Left lung (tissue), 10 donors: ENCODE measurements around the gene C1QTNF12. TPM values are rescaled to one million over a fixed set of nuclear protein-coding genes. Genes with fewer than 3 reads are reported as not detected.
A peak's percentile ranks its signal among the peaks of the same experiment; 100 is the strongest.
"Not testable (repeated sequence)": the region's sequence is repeated elsewhere in the genome, so short reads cannot be mapped to it uniquely, and the experiment has no call there.

ENCODE experiments used
- ATAC-seq: fragments of 200-7000 bp; cut with Tn5 transposase; one replicate; pipeline ENCODE4 v1.9.1; 2020; ENCODE audit warnings: moderate library complexity
- DNase-seq, 4 donors: peaks; one replicate each; pipeline ENCODE4 v3.0.0-alpha.2; 2013 to 2020
- H3K27ac ChIP-seq, 2 donors: fragments of 200-600 bp; sonication (generic) in 1 of 2; one replicate each; pipeline versions ENCODE4 v1.5.0 to v1.8.0; 2020 to 2021
- H3K27me3 ChIP-seq, 2 donors: fragments of 200-600 bp; sonication (generic) in 1 of 2; one replicate each; pipeline versions ENCODE4 v1.5.0 to v1.8.0; 2020 to 2021
- H3K36me3 ChIP-seq, 2 donors: fragments of 200-600 bp; sonication (generic) in 1 of 2; one replicate each; pipeline versions ENCODE4 v1.5.0 to v1.8.0; 2020 to 2021
- H3K4me1 ChIP-seq, 2 donors: fragments of 200-600 bp; one replicate each; pipeline ENCODE4 v1.8.0; 2021
- H3K4me3 ChIP-seq, 2 donors: fragments of 200-600 bp; sonication (generic) in 1 of 2; one replicate each; pipeline versions ENCODE4 v1.5.0 to v1.8.0; 2020 to 2021; ENCODE audit warnings: mild to moderate bottlenecking in 1 of 2
- H3K9me3 ChIP-seq, 2 donors: fragments of 200-600 bp; sonication (generic) in 1 of 2; one replicate each; pipeline versions ENCODE4 v1.5.0 to v1.8.0; 2020 to 2021
- intact Hi-C, 2 donors: fragments of 100-400 bp; cut with DNase I; formaldehyde crosslinking; loops; one replicate each; pipeline versions ENCODE4 v1.11.2 to v1.14.2; 2022
- polyA plus RNA-seq, 6 donors: library from polyadenylated mRNA; unstranded; fragments of 120-200 nt; gene quantifications; one replicate each; pipeline ENCODE4 v1.2.1, GENCODE V29; 2013; ENCODE audit not compliant: insufficient read length in 6 of 6
- total RNA-seq, 2 donors: library from RNA; stranded (reverse); fragmentation: NEBNext Ultra II Directional; extraction: Animal tissue kit (Norgen Biotek cat#: 25700); gene quantifications; one replicate each; pipeline ENCODE4 v1.2.1, GENCODE V29; 2021
- TF ChIP-seq, protein P1 (sequence below), 2 donors: fragments of 200-600 bp; sonication (generic) in 1 of 2; IDR thresholded peaks; one replicate each; pipeline versions ENCODE4 v1.5.0 to v1.8.0; 2021; ENCODE audit warnings: antibody characterized with exemption in 2 of 2
- donor health status: DM: no; HTN: yes; CAD: no.
- donor health status: DM: no; HTN: no; CAD: no.

C1QTNF12 gene
- total and polyA plus RNA-seq, 8 donors = 0.52 to 2.2 (median 0.94) TPM

DNA sequence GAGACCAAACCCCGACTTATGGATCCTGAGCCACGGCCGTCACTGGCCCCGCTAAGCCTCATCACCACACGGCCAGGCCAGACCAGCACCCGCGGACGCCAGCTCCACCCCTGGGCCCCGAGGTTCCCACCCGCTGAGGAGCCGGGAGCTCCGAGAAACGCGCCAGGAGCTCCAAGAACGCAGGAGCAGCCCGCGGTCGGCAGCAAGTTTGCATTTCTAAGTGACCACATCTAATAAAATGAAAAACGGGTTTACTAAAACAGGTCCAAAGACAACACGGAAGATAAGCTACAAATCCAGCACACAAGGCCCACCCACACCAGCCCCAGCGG lies 8.1 kb upstream of the C1QTNF12 start:
- Histone ChIP-seq H3K4me3 (no peak overlapping the region), H3K4me1 (no peaks in the 10 kb centered on the region), H3K9me3 (no peaks in the 10 kb centered on the region), H3K27ac (no peak overlapping the region), H3K36me3 (peaks cover 0 to 66% of the 10 kb centered on the region in 2 donors), H3K27me3 (no peaks in the 10 kb centered on the region)
- no peak for ATAC-seq
- TF ChIP-seq, protein P1, sequence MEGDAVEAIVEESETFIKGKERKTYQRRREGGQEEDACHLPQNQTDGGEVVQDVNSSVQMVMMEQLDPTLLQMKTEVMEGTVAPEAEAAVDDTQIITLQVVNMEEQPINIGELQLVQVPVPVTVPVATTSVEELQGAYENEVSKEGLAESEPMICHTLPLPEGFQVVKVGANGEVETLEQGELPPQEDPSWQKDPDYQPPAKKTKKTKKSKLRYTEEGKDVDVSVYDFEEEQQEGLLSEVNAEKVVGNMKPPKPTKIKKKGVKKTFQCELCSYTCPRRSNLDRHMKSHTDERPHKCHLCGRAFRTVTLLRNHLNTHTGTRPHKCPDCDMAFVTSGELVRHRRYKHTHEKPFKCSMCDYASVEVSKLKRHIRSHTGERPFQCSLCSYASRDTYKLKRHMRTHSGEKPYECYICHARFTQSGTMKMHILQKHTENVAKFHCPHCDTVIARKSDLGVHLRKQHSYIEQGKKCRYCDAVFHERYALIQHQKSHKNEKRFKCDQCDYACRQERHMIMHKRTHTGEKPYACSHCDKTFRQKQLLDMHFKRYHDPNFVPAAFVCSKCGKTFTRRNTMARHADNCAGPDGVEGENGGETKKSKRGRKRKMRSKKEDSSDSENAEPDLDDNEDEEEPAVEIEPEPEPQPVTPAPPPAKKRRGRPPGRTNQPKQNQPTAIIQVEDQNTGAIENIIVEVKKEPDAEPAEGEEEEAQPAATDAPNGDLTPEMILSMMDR (IDR thresholded peaks at IDR 0.05) = no peak
- intact Hi-C loops = no loop called here
- DNase-seq = no peak

DNA sequence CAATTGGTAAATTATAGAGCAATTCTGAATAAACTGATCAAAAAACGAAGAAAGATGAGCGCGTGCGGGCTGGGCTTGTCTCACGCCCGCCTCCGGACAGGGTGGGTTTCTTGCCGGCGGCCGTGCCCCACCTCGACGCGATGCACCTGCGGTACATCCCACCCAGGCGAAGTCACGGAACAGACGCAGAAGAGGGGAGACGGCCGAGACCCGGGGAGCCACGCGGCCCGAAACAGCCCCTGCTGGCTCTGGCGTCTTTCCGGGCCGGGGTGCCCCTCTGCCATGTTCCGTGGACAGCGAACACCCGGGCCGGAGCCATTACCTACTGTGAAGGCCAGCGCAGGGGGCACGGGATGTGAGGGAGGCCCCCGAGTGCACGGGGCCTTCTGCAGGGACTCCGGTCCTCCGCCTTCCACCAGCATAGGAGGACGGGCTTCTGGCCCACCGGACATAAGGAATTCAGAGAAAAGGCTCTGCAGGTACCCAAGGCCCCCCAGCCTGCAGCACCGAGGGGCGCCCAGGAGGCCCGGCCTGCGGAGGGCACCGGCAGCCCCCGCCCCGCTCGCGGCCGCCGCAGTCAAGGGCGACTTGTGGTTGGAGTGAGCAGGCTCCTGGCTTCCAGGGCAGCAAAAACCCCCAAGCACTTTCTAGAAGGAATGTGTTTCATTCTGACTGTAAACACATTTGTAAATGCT lies 7.6 kb upstream of the C1QTNF12 start:
- TF ChIP-seq, protein P1 (IDR thresholded peaks at IDR 0.05) = no peak
- H3K36me3 ChIP-seq = peaks cover 0 to 61% of the 10 kb centered on the region in 2 donors
- DNase-seq (no peak), ATAC-seq (no peak)
- H3K4me1 ChIP-seq = no peaks in the 10 kb centered on the region
- intact Hi-C loops = no loop called here
- H3K27ac ChIP-seq = no peak overlapping the region
- H3K4me3 ChIP-seq = no peak overlapping the region
- no peaks in the 10 kb centered on the region for H3K9me3 ChIP-seq
- no peaks in the 10 kb centered on the region for H3K27me3 ChIP-seq

DNA sequence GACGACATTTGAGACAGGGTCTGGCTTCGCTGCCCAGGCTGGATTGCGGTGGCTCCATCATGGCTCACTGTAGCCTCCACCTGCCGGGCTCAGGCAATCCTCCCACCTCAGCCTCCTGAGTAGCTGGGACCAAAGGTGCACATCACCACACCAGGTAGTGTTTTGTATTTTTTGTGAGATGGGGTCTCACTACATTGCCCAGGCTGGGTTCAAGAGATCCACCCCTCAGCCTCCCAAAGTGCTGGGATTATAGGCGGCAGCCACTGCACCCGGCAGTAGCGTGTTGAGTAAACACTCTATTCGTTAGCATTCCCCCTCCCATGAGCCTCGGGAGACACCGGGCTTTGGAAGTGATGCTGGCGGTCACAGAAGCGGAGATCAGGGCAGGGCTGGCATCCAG lies 6.8 kb upstream of the C1QTNF12 start:
- H3K36me3 ChIP-seq = peaks cover 0 to 55% of the 10 kb centered on the region in 2 donors
- no peak for ATAC-seq
- DNase-seq = no peak
- H3K4me3 ChIP-seq = no peak overlapping the region
- H3K27ac ChIP-seq = no peak overlapping the region
- no peaks in the 10 kb centered on the region for H3K9me3 ChIP-seq
- no peaks in the 10 kb centered on the region for H3K4me1 ChIP-seq
- intact Hi-C loops = no loop called here
- TF ChIP-seq, protein P1 (IDR thresholded peaks at IDR 0.05) = no peak
- peaks cover 0 to 3% of the 10 kb centered on the region in 2 donors for H3K27me3 ChIP-seq

DNA sequence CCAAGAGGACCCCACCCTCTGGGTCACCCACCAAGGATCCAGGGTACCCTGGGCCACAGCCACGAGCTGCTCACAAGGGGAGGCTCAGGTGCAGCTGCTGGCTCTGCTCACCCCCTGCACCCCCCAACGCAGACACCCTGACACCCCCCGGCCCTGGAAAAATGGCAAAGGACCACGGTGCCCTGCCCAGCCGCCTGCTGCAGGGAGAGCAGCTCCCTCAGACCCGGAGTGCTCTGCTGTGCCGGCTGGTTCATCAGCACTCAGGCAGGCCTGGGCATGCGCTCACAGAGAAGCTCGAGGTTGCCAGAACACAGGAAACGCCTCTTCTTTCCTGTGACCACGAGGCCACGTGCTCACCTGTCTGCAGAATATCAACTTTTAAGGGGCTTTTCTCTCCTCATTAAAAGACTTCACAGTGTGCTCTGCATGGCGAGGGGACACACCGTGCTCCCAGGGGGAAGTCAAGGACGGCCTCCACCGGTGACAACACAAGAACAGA lies 4.3 kb upstream of the C1QTNF12 start:
- H3K36me3 ChIP-seq = peaks cover 0 to 42% of the 10 kb centered on the region in 2 donors
- no peaks in the 10 kb centered on the region for H3K9me3 ChIP-seq
- H3K27ac ChIP-seq = no peak overlapping the region
- no peak for DNase-seq
- intact Hi-C loops = no loop called here
- no peak overlapping the region for H3K4me3 ChIP-seq
- ATAC-seq = peak; percentile 32
- H3K4me1 ChIP-seq = peaks cover 0 to 11% of the 10 kb centered on the region in 2 donors
- H3K27me3 ChIP-seq = peaks cover 12 to 28% of the 10 kb centered on the region in 2 donors
- TF ChIP-seq, protein P1 (IDR thresholded peaks at IDR 0.05) = no peak

DNA sequence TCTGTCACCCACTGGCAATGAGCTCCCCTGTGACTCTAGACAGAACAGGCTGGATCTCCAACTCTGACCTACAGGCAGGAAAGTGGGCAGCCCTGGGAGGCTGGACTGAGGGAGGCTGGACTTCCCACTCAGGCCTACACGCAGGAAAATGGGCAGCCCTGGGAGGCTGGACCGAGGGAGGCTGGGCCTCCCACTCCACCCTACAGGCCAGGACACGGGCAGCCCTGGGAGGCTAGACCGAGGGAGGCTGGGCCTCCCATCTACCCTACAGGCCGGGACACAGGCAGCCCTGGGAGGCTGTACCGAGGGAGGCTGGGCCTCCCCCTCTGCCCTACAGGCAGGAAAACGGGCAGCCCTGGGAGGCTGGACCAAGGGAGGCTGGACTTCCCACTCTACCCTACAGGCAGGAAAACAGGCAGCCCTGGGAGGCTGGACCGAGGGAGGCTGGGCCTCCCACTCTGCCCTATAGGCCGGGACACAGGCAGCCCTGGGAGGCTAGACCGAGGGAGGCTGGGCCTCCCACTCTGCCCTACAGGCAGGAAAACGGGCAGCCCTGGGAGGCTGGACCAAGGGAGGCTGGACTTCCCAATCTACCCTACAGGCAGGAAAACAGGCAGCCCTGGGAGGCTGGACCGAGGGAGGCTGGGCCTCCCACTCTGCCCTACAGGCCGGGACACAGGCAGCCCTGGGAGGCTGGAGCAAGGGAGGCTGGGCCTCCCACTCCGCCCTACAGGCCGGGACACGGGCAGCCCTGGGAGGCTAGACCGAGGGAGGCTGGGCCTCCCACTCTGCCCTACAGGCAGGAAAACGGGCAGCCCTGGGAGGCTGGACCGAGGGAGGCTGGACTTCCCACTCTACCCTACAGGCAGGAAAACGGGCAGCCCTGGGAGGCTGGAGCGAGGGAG lies 1.7 kb upstream of the C1QTNF12 start:
- not testable (repeated sequence) for DNase-seq, ATAC-seq, H3K9me3 ChIP-seq, H3K27ac ChIP-seq, H3K4me3 ChIP-seq
- Histone ChIP-seq H3K36me3 (peaks cover 0 to 16% of the 10 kb centered on the region in 2 donors), H3K4me1 (peaks cover 0 to 11% of the 10 kb centered on the region in 2 donors), H3K27me3 (peaks cover 16 to 48% of the 10 kb centered on the region in 2 donors)
- intact Hi-C loops = loop anchor here in 1 of 2 donors (10.0 kb wide), 1 partner anchor 123 kb away; no protein-coding TSS in a partner anchor
